Measurements from ENCODE around the gene TOP2A.

The TOP2A gene

GRCh38 chr17:40338941-40339649 is 78.6 kb downstream of the TOP2A start:
- in situ Hi-C loops (cut with HindIII; ENCODE audit: low pct_ligation_motif_present, low sequenced_read_pairs): no loop called here
- Histone ChIP-seq H3K36me3 (replicated peaks) (no peaks in the 10 kb centered on the region), H3K27me3 (replicated peaks) (no peaks in the 10 kb centered on the region), H3K4me3 (ENCODE audit: low read depth, low read length) (no peak overlapping the region), H3K27ac (no peak overlapping the region)
- TF ChIP-seq CTCF (IDR thresholded peaks at IDR 0.05; ENCODE audit: low read depth, low read length, missing control alignments): no peak
- DNase-seq: no peak
